GM12873 (cell line): ENCODE measurements around the gene DDX25.

Experiments used
- TF ChIP-seq, protein P1 (sequence below): IDR thresholded peaks from 2 replicates; pipeline ENCODE4 v1.5.1; 2012; ENCODE audit warnings: low read depth, mild to moderate bottlenecking, moderate library complexity, low read length, control low read depth; ENCODE audit not compliant: insufficient read depth; ENCODE audit errors: missing control alignments

DDX25 gene

DNA sequence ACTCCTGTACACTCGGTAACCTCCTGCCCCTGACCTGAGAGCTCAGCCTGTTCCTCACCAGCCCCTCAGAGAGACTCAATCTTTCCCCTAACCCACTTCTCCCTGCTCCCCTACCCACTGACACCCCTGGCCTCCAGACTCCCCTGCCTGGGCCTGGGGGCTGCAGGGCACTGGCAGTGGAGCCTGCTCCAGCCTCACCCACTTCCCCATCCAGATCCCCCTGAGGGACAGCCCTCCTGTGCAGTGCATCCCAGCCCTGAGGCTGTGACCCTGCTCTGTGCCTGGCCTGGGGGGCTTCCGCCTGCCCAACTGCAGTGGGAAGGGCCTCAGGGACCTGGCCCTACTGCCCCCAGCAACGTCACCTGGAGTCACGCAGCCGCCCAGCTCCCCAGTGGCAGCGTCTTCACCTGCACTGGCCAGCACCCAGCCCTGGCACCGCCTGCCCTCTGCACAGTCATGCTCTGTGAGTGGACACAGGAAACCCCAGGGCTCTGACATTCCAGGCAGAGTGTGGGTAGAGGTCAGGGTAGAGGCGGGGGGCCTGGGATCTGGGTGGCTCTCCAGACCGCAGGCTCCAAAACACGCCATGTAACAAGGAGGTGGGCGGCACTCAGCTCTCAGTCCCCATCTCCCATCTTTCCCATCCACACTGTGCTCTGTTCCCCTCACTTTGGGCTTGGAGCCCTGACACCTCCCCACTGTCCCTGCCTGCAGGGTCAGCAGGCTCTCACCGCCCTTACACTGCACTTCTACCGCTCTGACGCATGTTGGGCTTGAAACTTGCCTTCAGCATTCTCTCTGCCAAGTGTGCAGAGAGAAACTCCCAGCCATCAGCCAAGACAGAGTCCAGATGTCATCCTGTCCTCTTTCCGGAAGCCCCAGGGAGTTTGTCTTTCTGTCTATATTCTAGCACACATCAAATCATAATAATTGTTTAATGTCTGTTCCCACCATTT lies 46.7 kb downstream of the DDX25 start:
- TF ChIP-seq, protein P1, sequence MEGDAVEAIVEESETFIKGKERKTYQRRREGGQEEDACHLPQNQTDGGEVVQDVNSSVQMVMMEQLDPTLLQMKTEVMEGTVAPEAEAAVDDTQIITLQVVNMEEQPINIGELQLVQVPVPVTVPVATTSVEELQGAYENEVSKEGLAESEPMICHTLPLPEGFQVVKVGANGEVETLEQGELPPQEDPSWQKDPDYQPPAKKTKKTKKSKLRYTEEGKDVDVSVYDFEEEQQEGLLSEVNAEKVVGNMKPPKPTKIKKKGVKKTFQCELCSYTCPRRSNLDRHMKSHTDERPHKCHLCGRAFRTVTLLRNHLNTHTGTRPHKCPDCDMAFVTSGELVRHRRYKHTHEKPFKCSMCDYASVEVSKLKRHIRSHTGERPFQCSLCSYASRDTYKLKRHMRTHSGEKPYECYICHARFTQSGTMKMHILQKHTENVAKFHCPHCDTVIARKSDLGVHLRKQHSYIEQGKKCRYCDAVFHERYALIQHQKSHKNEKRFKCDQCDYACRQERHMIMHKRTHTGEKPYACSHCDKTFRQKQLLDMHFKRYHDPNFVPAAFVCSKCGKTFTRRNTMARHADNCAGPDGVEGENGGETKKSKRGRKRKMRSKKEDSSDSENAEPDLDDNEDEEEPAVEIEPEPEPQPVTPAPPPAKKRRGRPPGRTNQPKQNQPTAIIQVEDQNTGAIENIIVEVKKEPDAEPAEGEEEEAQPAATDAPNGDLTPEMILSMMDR: no peak

DNA sequence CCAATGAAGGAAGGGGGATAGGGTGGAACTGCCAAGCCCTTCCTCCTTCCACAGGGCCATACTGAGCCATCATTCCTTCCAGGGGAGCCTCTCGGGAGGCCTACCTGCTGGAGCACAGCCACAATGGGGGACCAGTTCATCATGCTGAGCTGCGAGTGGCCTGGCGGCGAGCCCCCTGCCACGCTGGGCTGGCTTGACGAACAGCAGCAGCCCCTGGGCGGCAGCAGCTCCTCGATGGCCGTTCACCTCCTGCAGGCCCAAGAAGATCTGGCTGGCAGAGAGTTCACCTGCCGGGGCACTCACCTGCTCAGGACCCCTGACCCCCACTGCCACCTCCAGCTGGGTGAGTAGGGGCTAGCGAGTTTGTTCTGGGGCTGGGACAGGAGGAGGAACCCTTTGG lies 47.4 kb downstream of the DDX25 start:
- TF ChIP-seq, protein P1: no peak

DNA sequence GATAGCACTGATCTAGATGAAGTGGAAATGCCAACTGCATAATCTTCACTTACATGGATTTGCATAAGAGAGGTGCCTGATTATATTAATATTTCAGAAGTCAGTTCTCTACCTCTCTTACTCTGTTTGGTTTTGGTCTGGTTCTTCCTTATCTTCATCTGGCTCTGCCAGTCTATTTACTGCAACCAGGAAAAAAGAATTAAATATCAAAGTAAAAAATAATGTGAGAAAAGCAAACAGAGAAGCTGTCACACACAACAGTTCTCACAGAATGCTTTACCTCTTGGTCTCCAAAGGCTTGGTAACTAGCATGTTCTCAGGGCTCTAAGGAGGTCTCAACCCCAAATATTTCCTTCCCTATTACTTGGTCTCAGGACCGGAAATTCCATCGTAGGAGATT lies 48.3 kb downstream of the DDX25 start:
- TF ChIP-seq, protein P1: no peak

DNA sequence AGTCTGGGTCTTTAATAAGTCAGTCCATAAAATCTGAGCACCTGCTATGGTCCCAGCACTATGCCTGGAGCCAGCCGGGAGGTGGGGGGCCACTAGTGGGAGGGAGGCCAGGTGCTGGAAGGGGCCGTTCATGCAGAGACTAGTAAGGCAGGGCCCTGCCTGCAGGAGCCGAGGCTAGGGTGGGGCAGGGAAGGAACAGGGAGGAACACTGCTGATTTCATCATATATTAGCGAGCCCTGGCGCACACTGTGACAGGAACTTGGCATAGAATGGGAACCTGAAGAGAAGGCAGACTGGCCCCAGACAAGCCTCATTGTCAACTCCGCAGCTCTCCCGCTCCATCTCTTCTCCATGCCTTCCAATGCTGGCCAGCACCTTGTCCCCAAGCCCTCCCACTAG lies 48.7 kb downstream of the DDX25 start:
- TF ChIP-seq, protein P1: no peak

DNA sequence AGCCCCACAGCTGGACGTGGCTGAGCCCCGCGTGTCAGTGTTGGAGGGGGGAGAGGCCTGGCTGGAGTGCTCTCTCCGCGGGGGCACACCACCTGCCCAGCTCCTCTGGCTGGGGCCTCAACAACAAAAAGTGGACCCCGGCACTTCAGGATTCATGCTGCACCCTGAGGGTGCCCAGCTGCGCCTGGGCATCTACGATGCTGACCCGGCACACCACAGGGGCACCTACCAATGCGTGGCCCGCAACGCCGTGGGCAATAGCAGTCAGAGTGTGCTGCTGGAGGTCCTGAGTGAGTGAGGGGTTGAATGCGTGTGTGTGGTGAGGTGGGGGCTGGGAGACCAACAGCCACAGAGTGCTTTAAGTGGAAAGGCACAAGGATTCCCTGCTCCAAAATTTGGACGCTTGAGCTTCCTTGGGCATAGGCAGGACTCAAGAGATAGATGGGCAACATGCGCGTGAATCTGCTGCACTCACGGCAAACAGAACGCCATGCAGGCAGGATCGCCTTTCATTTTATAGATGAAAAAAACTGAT lies 49.2 kb downstream of the DDX25 start:
- TF ChIP-seq, protein P1: no peak

DNA sequence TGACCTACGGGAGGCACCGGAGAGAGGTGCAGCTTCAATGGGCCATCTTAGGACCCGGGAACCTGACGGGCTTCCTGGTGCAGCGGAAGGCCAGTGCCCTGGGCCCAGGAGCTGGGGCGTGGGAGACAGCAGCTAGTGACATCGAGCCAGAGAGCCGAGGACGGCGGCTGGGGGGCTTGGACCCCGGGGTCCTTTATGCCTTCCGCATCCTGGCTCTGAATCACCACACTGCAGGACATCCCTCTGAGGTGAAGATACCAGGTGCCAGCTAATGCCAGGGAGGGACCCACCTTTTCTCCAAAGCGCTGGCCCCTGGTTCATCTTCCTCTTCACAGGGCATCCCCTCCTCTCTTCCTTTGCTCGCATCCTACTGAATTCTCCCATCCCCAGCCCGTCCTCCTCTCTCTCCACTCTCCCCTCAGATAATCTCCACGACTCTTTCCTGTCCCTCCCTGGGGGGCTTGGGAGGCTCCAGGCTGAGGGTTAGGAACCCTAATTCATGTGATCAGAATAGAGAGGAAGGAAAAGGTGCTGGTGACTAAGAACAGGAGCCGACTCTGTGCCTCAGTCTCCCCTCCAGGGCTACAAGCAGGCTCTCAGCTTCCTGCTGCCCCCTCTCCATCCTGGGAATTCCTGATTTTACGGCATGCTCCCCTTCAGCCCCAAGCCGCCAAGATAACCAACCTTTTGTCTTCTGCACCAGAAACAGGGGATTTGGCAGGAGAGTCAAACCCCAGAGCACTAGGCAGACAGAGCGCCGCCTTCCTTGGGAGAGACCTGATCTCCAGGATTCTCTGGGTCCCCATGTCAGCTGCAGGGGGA lies 50.0 kb downstream of the DDX25 start:
- TF ChIP-seq, protein P1: no peak
